Keratinocyte (primary cell): ENCODE measurements around the gene SAV1.

Experiments
- CTCF ChIP-seq, 3 experiments: IDR thresholded peaks in 1 of 3; conservative IDR thresholded peaks in 1 of 3; optimal IDR thresholded peaks in 1 of 3; 2 replicates in 2 of 3; 3 replicates in 1 of 3; pipeline versions ENCODE3 to v1.5.1; 2011; ENCODE audit warnings: low read length in 3 of 3, mild to moderate bottlenecking in 3 of 3, moderate library complexity in 2 of 3, control low read depth in 1 of 3, inconsistent platforms in 1 of 3; ENCODE audit not compliant: insufficient read depth in 2 of 3; ENCODE audit errors: extremely low read depth in 1 of 3
- EZH2 ChIP-seq: IDR thresholded peaks from one replicate; pipeline ENCODE4 v1.6.1; 2012; ENCODE audit warnings: inconsistent platforms, mild to moderate bottlenecking, low read length, moderate library complexity

GRCh38 chr14:50601394-50601793 lies 66.7 kb downstream of the SAV1 start:
- TF ChIP-seq EZH2 (no peak), CTCF (optimal IDR thresholded peaks at IDR 0.05 in 1 of 3, IDR thresholded peaks at IDR 0.05 in 1 of 3, conservative IDR thresholded peaks at IDR 0.05 in 1 of 3; ENCODE audit: extremely low read depth in 1 of 3, insufficient read depth in 2 of 3, low read length in 3 of 3) (no peak)
